Activated CD4-positive, alpha-beta T cell treated with anti-CD3 and anti-CD28 coated beads, Interleukin-2, amount 10 ng/mL, durations not matched to agents 7 days and 5 days (primary cell): ENCODE results near the gene CMTR1. TPM values are rescaled to one million over a fixed set of nuclear protein-coding genes. Genes with fewer than 3 reads are reported as not detected.
A peak's percentile ranks its signal among the peaks of the same experiment; 100 is the strongest.
"Not testable (repeated sequence)": the region's sequence is repeated elsewhere in the genome, so short reads cannot be mapped to it uniquely, and the experiment has no call there.

Experiments
- CTCF ChIA-PET: fragments of 350-600 bp; sonication (Branson Sonifier 250); formaldehyde crosslinking; loops from one replicate; lab custom pipeline; 2021; ENCODE audit warnings: antibody characterized with exemption; lab: Charles Lee
- POLR2A ChIA-PET: fragments of 350-600 bp; sonication (Branson Sonifier 250); formaldehyde crosslinking; loops from one replicate; lab custom pipeline; 2021; ENCODE audit warnings: antibody characterized with exemption; lab: Charles Lee
- DNase-seq: peaks from one replicate; pipeline ENCODE4 v3.0.0-alpha.2; 2020
- H3K27ac Mint-ChIP-seq: one replicate; pipeline ENCODE4 v1.8.0; 2021; ENCODE audit warnings: mild to moderate bottlenecking, moderate library complexity, mixed read lengths
- H3K27me3 Mint-ChIP-seq: one replicate; pipeline ENCODE4 v1.8.0; 2021; ENCODE audit warnings: mixed read lengths
- H3K36me3 Mint-ChIP-seq: one replicate; pipeline ENCODE4 v1.8.0; 2021; ENCODE audit warnings: low read depth, mixed read lengths
- H3K4me1 Mint-ChIP-seq: one replicate; pipeline ENCODE4 v1.8.0; 2021; ENCODE audit warnings: mixed read lengths
- H3K4me3 Mint-ChIP-seq: one replicate; pipeline ENCODE4 v1.8.0; 2021; ENCODE audit warnings: mild to moderate bottlenecking, moderate library complexity, mixed read lengths
- H3K9me3 Mint-ChIP-seq: one replicate; pipeline ENCODE4 v1.8.0; 2021; ENCODE audit warnings: mixed read lengths
- total RNA-seq, 2 experiments: library from RNA; stranded (reverse); gene quantifications; one replicate each; pipeline ENCODE4 v1.2.3, GENCODE V29; 2021

CMTR1 gene, protein sequence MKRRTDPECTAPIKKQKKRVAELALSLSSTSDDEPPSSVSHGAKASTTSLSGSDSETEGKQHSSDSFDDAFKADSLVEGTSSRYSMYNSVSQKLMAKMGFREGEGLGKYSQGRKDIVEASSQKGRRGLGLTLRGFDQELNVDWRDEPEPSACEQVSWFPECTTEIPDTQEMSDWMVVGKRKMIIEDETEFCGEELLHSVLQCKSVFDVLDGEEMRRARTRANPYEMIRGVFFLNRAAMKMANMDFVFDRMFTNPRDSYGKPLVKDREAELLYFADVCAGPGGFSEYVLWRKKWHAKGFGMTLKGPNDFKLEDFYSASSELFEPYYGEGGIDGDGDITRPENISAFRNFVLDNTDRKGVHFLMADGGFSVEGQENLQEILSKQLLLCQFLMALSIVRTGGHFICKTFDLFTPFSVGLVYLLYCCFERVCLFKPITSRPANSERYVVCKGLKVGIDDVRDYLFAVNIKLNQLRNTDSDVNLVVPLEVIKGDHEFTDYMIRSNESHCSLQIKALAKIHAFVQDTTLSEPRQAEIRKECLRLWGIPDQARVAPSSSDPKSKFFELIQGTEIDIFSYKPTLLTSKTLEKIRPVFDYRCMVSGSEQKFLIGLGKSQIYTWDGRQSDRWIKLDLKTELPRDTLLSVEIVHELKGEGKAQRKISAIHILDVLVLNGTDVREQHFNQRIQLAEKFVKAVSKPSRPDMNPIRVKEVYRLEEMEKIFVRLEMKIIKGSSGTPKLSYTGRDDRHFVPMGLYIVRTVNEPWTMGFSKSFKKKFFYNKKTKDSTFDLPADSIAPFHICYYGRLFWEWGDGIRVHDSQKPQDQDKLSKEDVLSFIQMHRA
- 10 to 100 TPM; 90.9 to 92.5 TPM for total RNA-seq

GRCh38 chr6:37432916-37433656, at the start of gene CMTR1:
Gene CMTR1, plus strand, starts transcription at chr6:37433221. Its CDS starts 2,409 bp downstream, at chr6:37435630.
- POLR2A ChIA-PET: interaction anchor here (0.6 to 0.8 kb wide), 3 partner anchors 18 to 1270 kb away, joined by 3 to 7 read pairs (median 4); no protein-coding TSS in a partner anchor
- peaks cover 2% of the 10 kb centered on the region for H3K9me3 Mint-ChIP-seq
- CTCF ChIA-PET: interaction anchor here (1.2 kb wide), 1 partner anchor 411 kb away, joined by 3 read pairs; no protein-coding TSS in a partner anchor

DNA sequence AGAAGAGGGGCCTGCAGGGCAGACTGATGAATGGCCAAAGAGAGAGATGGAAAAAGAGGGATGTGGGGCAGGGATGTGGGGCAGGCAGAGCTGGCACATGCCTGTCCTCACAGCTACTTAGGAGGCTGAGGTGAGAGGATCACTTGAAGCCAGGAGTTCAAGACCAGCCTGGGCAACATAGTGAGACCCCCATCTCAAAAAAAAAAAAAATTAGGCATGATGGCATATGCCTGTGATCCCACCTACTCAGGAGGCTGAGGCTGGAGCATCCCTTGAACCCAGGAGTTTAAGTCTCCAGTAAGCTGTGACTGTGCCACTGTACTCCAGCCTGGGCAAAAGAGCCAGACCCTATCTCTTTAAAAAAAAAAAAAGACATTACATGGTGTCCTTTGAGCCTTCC, 44.4 kb upstream of the CMTR1 start:
- H3K9me3 Mint-ChIP-seq: no peaks in the 10 kb centered on the region
- POLR2A ChIA-PET: no interaction called here
- H3K36me3 Mint-ChIP-seq: peaks cover 18% of the 10 kb centered on the region
- H3K27me3 Mint-ChIP-seq: no peaks in the 10 kb centered on the region
- no peak overlapping the region for H3K4me3 Mint-ChIP-seq
- DNase-seq: no peak
- CTCF ChIA-PET: no interaction called here
- H3K27ac Mint-ChIP-seq: no peak overlapping the region
- H3K4me1 Mint-ChIP-seq: peaks cover 6% of the 10 kb centered on the region

More at GRCh38 chr6:37432916-37433656, at the start of gene CMTR1:
- Mint-ChIP-seq H3K27ac (peak within 1 kb of the TSS; percentile 97), H3K27me3 (peaks cover 9% of the 10 kb centered on the region), H3K4me1 (peaks cover 46% of the 10 kb centered on the region), H3K36me3 (peaks cover 21% of the 10 kb centered on the region), H3K4me3 (peak within 1 kb of the TSS; percentile 85)
- DNase-seq: peak; percentile 98

DNA sequence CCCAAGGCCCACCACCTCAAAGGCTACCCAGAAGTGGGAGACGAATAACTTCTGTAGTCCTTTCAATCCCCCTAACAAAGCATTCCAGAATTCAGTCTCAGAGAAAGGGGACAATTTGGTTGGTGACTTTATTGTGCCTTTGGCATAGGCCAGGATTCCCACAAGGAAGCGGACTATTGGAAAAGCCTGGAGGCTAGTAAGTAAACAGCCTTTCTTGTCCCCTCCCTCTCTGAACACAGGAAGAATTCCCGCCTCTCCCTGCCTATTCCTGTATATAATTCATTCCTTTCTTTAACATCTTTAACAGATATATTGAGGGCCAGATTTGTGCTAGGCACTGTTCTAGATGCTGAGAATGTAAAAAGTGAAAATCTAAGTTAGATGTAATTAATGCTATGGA, 43.2 kb upstream of the CMTR1 start:
- ChIA-PET POLR2A (no interaction called here), CTCF (no interaction called here)
- Mint-ChIP-seq H3K4me1 (peaks cover 6% of the 10 kb centered on the region), H3K9me3 (no peaks in the 10 kb centered on the region), H3K27ac (no peak overlapping the region), H3K36me3 (peaks cover 18% of the 10 kb centered on the region), H3K4me3 (no peak overlapping the region), H3K27me3 (no peaks in the 10 kb centered on the region)
- no peak for DNase-seq

- Mint-ChIP-seq H3K4me1 (peaks cover 6% of the 10 kb centered on the region), H3K27ac (peak overlapping the region; percentile 1), H3K4me3 (no peak overlapping the region), H3K27me3 (no peaks in the 10 kb centered on the region), H3K36me3 (peaks cover 17% of the 10 kb centered on the region), H3K9me3 (no peaks in the 10 kb centered on the region)
- ChIA-PET POLR2A (no interaction called here), CTCF (no interaction called here)
- DNase-seq: no peak
Observed at GRCh38 chr6:37391120-37391519, 41.9 kb upstream of the CMTR1 start.

GRCh38 chr6:37392821-37393220, 40.2 kb upstream of the CMTR1 start:
- CTCF ChIA-PET: interaction anchor here (0.6 to 1.1 kb wide), 2 partner anchors 31 to 173 kb away, joined by 3 to 4 read pairs; no protein-coding TSS in a partner anchor
- no peak overlapping the region for H3K27ac Mint-ChIP-seq
- H3K27me3 Mint-ChIP-seq: no peaks in the 10 kb centered on the region
- no peak for DNase-seq
- peaks cover 12% of the 10 kb centered on the region for H3K36me3 Mint-ChIP-seq
- no peaks in the 10 kb centered on the region for H3K9me3 Mint-ChIP-seq
- peaks cover 6% of the 10 kb centered on the region for H3K4me1 Mint-ChIP-seq
- no peak overlapping the region for H3K4me3 Mint-ChIP-seq
- POLR2A ChIA-PET: no interaction called here

- Mint-ChIP-seq H3K4me3 (no peak overlapping the region), H3K27me3 (no peaks in the 10 kb centered on the region), H3K27ac (peak overlapping the region; percentile 17), H3K4me1 (peaks cover 6% of the 10 kb centered on the region), H3K36me3 (peaks cover 12% of the 10 kb centered on the region), H3K9me3 (no peaks in the 10 kb centered on the region)
- ChIA-PET CTCF (interaction anchor here (1.1 to 2.0 kb wide), 2 partner anchors 10 to 31 kb away, joined by 4 read pairs; no protein-coding TSS in a partner anchor), POLR2A (no interaction called here)
- no peak for DNase-seq
Observed at GRCh38 chr6:37393381-37393929, 39.6 kb upstream of the CMTR1 start.

- Mint-ChIP-seq H3K4me1 (no peaks in the 10 kb centered on the region), H3K27ac (no peak overlapping the region), H3K36me3 (peaks cover 7% of the 10 kb centered on the region), H3K4me3 (no peak overlapping the region), H3K9me3 (no peaks in the 10 kb centered on the region), H3K27me3 (peaks cover 11% of the 10 kb centered on the region)
- ChIA-PET CTCF (interaction anchor here (1.4 kb wide), 1 partner anchor 47 kb away, joined by 3 read pairs; no protein-coding TSS in a partner anchor), POLR2A (no interaction called here)
- DNase-seq: no peak
Observed at GRCh38 chr6:37396571-37397180, 36.3 kb upstream of the CMTR1 start.

DNA sequence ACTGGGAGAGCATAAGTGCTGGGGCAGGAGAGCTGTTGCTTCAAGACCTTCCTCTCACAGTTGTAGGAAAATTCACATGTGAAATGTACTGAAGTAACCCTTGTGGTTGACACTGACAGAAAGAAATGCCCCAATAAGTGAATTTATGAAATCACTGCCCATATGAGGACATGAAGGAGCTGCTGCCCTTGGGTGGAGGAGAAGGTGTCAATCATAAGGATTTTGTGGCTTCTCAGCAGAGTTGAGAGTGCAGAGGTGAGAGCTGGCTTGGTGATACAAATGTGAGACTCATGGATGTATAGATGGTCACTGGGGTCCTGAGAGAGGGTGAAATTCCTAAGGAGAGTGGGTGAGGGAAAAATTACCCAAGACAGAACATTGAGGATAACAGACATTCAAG, 33.9 kb upstream of the CMTR1 start:
- Mint-ChIP-seq H3K4me3 (no peak overlapping the region), H3K27me3 (peaks cover 15% of the 10 kb centered on the region), H3K36me3 (no peaks in the 10 kb centered on the region), H3K9me3 (no peaks in the 10 kb centered on the region), H3K27ac (no peak overlapping the region), H3K4me1 (no peaks in the 10 kb centered on the region)
- DNase-seq: no peak
- ChIA-PET POLR2A (no interaction called here), CTCF (interaction anchor here (0.6 to 0.9 kb wide), 2 partner anchors 15 to 348 kb away, joined by 3 read pairs; no protein-coding TSS in a partner anchor)

- no peaks in the 10 kb centered on the region for H3K4me1 Mint-ChIP-seq
- ChIA-PET CTCF (interaction anchor here (0.9 kb wide), 1 partner anchor 349 kb away, joined by 3 read pairs; no protein-coding TSS in a partner anchor), POLR2A (no interaction called here)
- DNase-seq: no peak
- H3K9me3 Mint-ChIP-seq: no peaks in the 10 kb centered on the region
- H3K4me3 Mint-ChIP-seq: no peak overlapping the region
- no peak overlapping the region for H3K27ac Mint-ChIP-seq
- H3K36me3 Mint-ChIP-seq: no peaks in the 10 kb centered on the region
- peaks cover 15% of the 10 kb centered on the region for H3K27me3 Mint-ChIP-seq
Observed at GRCh38 chr6:37399795-37400490, 33.1 kb upstream of the CMTR1 start.

DNA sequence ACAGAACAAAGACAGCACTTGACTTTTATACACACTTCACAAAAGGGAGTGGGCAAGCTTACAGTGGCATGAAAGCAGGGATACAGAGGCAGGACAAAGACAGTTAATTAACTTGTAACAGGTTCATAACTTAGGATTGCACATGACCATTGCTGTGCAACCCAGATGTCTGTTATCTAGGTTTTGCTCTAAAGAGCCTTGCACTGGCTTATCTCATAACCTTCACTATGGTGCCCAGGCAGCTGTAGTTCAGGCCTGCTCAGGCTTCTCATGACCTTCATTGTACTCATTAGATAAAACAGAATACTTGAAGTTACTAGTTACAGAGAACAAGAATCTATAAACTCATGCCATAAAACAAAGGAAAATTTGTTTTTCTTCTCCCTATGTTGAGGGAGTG, 31.4 kb upstream of the CMTR1 start:
- CTCF ChIA-PET, H3K36me3 Mint-ChIP-seq, H3K27ac Mint-ChIP-seq, H3K4me3 Mint-ChIP-seq, POLR2A ChIA-PET, H3K4me1 Mint-ChIP-seq, H3K9me3 Mint-ChIP-seq, DNase-seq: not testable (repeated sequence)
- peaks cover 15% of the 10 kb centered on the region for H3K27me3 Mint-ChIP-seq

GRCh38 chr6:37406726-37407341, 26.2 kb upstream of the CMTR1 start:
- POLR2A ChIA-PET: no interaction called here
- Mint-ChIP-seq H3K27me3 (peaks cover 25% of the 10 kb centered on the region), H3K36me3 (no peaks in the 10 kb centered on the region), H3K4me1 (no peaks in the 10 kb centered on the region), H3K9me3 (no peaks in the 10 kb centered on the region), H3K4me3 (no peak overlapping the region), H3K27ac (no peak overlapping the region)
- DNase-seq: no peak
- CTCF ChIA-PET: interaction anchor here (1.1 kb wide), 1 partner anchor 24 kb away, joined by 3 read pairs; no protein-coding TSS in a partner anchor
